ENCODE data around the gene BAHCC1.

Gene BAHCC1

DNA sequence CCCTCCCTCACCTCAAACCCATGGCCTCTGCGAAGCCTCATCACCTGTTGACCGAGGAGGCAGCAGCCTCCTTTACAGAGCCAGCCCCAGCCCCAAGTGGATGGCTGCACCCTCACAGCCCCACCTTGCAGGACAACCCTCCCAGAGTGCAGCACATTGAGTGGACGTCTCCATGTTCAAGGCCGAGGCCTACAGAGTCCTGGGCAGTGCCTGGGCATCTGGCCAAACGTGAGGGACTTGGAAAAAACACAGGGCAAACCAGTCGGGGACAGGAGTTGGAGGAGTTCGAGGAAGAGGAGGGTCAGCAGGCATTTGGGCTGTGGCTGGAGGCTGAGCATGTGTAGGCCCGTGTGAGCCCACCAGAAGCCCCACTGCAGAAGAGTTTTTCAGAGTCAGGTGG lies 77.8 kb downstream of the BAHCC1 start:
- no peak for TF ChIP-seq GATA2 (IDR thresholded peaks at IDR 0.05; ENCODE audit: low read depth, low read length)
- TF ChIP-seq GATA3 (IDR thresholded peaks at IDR 0.05; ENCODE audit: low read depth, low read length), result no peak

DNA sequence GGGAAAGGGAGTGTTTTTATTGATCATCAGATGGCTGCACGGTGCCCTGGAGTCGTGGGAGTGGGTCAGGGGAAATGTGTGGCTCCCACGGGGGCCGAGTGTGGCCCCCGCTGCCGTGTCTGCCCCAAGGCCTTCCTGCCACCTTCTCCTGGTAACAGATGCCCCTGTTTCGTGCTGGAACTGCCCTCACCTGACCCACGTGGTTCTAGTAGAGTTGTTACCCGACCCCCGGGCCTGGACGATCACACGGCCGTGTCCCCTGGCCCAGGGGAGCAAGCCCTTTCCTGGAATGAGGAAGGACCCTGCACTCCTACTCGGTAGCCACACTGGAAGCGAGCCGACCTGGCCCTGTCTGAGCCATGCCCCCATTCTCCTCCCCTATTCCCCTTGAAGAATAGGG lies 79.7 kb downstream of the BAHCC1 start:
- TF ChIP-seq GATA3 (IDR thresholded peaks at IDR 0.05; ENCODE audit: low read depth, low read length) (no peak), GATA2 (IDR thresholded peaks at IDR 0.05; ENCODE audit: low read depth, low read length) (no peak)

DNA sequence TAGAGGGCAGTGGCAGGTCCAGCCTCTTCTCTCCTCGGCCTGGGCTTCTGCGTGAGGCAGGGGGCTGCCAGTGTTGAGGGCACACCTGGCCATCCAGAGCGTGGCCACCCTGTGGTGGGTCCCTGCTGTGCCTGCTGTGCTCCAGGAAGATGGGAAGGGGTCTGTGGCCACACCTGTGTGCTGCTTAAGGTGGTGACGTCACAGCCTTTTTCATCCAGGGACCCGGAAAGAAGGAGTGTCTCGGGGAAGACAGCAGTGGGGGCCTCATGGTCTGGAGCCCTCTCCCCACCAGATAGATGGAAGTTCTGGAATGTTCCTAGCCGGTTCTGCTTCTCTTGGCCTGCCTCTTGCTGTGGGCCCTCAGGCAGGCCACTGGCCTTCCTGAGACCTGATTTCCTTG lies 80.8 kb downstream of the BAHCC1 start:
- TF ChIP-seq GATA2 (IDR thresholded peaks at IDR 0.05; ENCODE audit: low read depth, low read length), result no peak
- TF ChIP-seq GATA3 (IDR thresholded peaks at IDR 0.05; ENCODE audit: low read depth, low read length), result no peak

DNA sequence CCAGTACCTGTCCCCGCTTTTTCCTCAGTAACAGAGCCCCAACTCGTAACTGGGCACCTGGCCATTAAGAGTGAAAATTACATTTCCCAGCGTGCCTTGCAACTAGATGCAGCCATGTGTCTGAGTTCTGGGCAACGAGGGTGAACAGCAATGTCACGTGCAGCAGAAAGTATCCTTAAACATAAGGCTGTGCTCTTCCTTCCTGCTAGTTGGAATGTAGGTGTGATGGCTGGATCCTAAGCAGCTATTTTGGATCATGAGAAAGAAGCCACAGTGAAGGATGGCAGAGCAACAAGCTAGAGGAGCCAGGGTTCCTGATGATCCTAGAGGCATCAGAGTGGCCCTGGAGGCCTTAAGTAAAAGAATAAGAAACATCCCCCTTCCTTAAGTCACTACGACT lies 81.4 kb downstream of the BAHCC1 start:
- TF ChIP-seq GATA3 (IDR thresholded peaks at IDR 0.05; ENCODE audit: low read depth, low read length), result no peak
- no peak for TF ChIP-seq GATA2 (IDR thresholded peaks at IDR 0.05; ENCODE audit: low read depth, low read length)

DNA sequence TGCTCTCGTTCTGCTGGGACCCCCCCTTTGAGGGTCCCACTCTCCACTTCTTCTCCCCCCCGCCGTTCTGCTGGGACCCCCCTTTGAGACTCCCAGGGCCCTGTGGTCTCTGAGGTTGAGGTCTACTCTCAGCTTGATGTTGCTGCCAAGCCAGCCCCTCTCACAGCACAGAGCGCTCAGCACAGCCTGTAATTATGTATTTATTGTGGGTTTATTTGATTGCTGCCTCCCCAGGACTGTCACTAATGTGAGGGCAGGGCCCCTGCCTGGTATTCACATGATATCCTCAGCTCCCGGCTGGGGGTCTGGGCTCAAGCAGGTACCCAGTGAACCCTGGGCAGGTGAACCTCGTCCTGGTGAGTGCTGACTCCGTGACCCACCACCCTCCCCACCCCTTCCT lies 81.9 kb downstream of the BAHCC1 start:
- TF ChIP-seq GATA3 (IDR thresholded peaks at IDR 0.05; ENCODE audit: low read depth, low read length), result no peak
- no peak for TF ChIP-seq GATA2 (IDR thresholded peaks at IDR 0.05; ENCODE audit: low read depth, low read length)

DNA sequence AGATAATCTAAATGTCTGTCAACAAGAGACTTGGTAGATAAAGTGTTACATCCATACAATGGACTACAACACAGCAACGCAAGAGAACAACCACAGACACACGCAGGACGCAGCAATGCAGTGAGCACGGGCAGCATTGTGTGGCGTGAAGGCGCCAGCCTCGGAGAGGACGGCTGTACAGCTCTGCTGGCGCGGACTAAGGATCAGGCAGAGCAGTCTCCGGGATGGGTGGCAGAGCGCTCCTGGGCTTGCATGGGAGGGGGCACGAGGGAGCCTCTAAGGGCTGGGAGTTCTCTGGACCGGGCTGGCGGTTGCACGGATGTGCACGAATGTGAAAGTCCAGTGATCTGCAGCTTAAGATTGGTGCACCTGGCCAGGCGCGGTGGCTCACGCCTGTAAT lies 82.9 kb downstream of the BAHCC1 start:
- TF ChIP-seq GATA3 (IDR thresholded peaks at IDR 0.05; ENCODE audit: low read depth, low read length) (no peak), GATA2 (IDR thresholded peaks at IDR 0.05; ENCODE audit: low read depth, low read length) (no peak)

DNA sequence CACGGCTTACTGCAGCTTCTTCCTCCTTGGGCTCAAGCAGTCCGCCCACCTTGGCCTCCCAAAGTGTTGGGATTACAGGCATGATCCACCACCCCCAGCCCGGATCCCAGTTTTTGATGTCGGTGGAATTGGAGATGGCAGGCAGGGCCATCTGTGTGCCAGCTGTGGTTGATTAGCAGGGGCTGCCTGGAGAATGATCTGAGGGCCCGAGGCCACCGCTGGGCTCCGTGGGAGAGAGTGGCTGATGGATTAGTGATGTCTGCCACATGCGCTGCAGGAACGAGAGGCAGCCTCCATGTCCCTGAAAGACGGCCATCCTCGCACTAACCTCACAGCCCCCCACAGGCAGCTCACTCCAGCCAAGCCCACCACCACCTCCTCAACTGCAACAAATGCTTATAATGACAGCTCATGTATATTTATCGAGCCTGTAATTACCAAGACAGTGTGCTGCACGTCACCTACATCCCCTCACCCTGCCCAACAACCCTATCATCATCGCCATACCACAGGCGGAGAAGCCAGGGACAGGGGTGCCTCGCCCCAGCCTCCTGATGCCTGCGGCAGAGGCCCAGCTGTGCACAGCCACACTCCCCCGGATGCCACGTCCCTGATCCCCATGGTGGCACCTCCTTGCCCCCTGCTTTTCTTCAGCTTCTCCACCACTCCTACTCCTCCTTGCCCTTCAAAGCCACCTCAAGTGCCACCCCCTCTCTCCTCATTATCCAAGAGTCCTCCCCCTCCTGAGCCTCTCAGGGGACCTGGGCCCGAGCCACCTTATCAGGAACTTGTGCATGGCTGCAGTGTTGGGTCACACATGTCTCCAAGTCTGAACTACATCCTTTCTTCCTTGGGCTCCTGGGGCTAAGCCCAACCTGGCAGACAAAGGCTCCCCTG lies 84.2 kb downstream of the BAHCC1 start:
- TF ChIP-seq GATA3 (IDR thresholded peaks at IDR 0.05; ENCODE audit: low read depth, low read length) (no peak), GATA2 (IDR thresholded peaks at IDR 0.05; ENCODE audit: low read depth, low read length) (0 out of 2 replicates have a peak, but pooled peaks have one; percentile 22)

DNA sequence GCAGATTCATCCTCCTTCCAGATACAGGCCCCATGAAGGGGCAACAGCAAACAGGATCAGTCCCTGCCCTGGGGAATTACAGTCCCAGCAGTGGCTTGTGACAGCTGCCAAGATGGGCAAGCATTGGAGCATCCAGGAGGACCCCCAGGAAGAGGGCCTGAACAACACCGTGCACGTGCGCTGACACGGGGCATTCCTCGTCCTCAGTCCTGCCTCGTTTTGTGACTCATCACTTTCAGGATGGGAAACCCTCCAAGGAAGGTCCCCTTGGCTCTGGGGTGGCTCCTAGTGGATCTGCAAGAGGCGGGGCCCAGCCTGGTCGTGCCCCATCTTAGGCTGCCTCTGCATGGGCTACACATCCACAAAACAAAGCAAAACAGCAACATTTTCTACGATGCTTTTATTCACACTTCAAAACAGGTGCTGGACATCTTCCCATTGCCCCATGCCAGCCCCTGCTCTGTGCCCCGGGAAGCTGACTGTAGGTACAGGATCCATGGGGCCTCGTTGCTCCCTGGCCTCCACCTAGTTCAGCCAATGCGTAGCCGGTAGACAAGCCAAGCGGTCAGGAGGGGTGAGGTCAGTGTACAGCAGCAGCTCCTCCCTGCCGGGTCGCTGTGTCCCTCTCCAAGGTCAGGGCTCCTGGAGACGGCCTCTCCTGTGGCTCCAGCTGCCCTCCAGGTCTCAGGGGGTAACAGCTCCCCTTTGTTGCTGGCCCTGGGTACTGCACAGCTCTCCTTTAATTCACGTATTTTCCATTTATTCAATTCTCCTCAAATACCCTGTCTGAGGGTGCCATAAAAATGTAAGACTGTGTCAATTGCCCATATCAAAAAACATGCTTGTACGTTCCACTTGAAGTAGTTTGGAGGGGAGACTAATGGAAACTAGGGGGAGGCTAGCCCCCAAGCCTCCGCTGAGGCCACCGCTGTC lies 85.1 kb downstream of the BAHCC1 start:
- TF ChIP-seq GATA3 (IDR thresholded peaks at IDR 0.05; ENCODE audit: low read depth, low read length) (no peak), GATA2 (IDR thresholded peaks at IDR 0.05; ENCODE audit: low read depth, low read length) (no peak)

DNA sequence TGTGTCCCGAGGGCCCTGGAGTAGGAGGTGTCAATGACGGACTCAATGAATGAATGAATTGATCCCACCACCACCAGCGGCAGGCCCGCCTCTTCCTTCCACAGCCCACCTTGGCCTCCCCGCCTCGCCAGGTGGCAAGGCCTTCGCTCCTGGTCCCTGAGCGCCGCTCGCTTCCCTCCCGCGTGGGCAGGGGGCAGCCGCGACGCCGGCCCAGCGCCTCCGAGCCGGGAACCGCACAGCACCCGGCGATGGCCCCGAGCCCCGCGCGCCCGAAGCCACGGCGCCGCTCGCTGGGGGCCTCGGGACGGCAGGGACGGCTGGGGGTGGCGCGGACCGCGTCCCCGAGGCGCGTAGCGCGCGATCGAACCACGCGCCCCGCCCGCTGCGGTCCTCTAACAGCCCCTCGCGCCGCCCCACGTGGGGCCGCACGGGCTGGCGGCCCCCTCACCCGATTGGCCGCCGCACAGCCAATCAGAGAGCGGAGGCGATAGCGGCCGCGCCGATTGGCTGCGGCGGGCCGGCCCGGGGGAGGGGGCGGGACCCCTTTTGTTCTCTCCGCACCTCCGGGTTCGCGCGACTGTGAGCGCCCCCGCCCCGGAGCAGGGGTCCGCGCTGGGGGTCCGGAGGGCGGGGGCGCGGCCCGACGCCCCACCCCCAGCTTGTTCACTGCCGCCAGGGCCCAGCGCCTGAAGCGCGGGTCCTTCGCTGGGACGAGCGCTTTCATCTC lies 86.0 kb downstream of the BAHCC1 start:
- TF ChIP-seq GATA2 (IDR thresholded peaks at IDR 0.05; ENCODE audit: low read depth, low read length) (no peak), GATA3 (IDR thresholded peaks at IDR 0.05; ENCODE audit: low read depth, low read length) (no peak)

DNA sequence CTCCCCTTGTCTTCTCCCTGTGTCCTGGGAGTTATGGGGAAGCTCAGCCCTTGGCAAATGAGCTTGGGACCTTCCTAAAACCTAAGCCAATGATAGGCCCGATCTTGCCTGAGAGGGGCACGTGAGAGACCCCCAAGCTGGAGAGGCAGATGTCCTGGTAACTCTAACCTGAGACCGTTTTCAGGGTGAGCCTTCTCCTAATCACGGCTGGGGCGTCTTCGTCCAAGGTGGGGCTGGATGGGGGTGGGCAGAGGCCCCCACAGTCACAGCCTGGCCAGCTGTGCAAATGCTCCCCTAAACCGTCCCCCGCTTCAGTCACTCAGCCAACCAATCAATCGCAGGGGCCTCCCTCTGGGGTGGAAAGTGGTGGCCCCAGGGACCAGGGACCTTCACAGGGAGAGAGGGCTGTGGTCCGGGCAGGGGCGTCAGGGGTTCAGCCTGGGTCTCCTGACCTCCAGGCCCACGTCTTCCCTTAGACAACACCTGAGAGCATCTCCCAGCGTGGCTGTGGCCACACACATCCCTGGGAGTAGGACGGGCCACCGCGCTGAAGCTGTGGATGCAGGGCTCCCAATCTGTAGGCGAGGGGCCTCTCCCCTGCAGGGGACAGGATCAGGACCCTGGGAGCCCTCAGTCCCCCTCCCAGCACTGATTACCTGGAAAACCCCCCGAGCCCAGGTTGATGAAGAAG lies 86.7 kb downstream of the BAHCC1 start:
- no peak for TF ChIP-seq GATA3 (IDR thresholded peaks at IDR 0.05; ENCODE audit: low read depth, low read length)

DNA sequence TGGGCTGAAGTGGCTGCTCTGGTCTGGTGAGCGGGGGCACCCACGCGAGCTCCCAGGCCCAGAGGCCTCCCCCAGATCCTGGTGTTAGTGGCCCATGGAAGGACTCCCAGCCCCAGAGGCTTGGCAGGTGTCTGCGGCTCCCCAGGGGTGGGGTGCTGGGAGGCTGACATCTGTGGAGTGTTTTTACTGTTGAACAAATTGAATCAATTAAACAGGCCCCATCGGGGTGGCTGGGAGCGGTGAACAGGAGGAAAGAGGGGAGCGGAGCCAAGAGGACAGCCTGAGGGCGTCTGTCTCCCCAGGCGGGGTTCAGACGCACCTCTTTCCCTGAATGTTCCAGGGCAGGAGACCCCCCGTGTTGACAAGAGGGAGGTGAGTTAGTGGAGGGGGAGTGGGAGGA lies 87.4 kb downstream of the BAHCC1 start:
- no peak for TF ChIP-seq GATA2 (IDR thresholded peaks at IDR 0.05; ENCODE audit: low read depth, low read length)
- no peak for TF ChIP-seq GATA3 (IDR thresholded peaks at IDR 0.05; ENCODE audit: low read depth, low read length)

DNA sequence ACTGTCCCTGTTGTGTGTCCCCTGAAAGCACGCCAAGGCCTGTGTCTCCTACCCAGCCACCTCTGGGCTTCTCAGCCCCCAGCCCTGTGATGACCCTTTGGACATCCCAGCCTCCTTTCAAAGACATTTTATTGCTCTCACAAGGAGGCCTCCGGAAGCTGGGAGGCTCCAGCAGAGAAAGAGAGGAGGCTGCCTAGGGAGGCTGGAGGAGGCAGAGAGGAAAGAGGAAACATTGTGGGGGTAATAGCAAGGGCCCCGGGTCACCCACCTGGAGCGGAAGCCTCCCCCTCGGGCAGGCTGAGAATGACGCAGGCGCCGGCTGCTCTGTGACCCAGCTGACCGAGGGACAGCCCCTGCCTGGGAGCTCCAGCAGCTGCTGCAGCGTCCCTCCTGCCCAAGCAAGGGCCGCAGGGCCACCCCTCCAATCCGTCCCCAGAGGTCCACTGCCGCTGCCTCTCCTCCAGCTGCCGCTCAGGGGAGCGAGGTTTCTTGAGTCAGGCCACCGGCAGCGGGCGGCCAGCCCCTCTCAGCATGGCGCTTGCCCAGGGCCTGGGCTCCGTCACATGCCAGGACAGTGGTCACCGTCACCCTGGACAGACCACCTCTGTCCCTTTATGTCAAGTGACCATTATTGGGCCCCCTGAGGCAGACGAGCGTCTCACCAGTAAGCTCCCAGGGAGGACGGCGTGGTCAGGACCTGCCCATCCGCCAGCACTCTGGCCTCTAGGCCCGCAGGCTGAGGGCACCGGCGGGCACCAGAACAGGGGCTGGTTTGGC lies 88.0 kb downstream of the BAHCC1 start:
- no peak for TF ChIP-seq GATA2 (IDR thresholded peaks at IDR 0.05; ENCODE audit: low read depth, low read length)
- TF ChIP-seq GATA3 (IDR thresholded peaks at IDR 0.05; ENCODE audit: low read depth, low read length), result no peak

DNA sequence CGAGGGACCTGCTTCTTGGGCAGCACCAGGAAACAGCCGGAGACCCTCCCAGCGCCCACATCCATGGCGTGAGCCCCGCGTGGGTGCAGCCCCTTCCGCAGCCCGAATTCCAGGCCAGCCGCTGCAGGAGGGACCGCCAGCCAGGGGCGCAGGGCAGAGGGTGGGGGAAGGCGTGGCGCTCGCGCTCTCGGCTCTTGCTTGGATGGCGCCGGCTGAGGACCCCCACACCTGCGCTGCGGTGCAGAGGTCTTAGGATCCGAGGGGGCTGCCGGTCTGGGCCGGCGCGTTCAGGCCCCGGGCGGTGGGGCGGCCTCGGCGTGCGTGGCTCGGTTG lies 88.6 kb downstream of the BAHCC1 start:
- no peak for TF ChIP-seq GATA2 (IDR thresholded peaks at IDR 0.05; ENCODE audit: low read depth, low read length)
- no peak for TF ChIP-seq GATA3 (IDR thresholded peaks at IDR 0.05; ENCODE audit: low read depth, low read length)

All from SH-SY5Y (cell line).